Measurements from ENCODE around the gene MAU2. TPM values are rescaled to one million over a fixed set of nuclear protein-coding genes. Genes with fewer than 3 reads are reported as not detected.
"Not testable (repeated sequence)": the region's sequence is repeated elsewhere in the genome, so short reads cannot be mapped to it uniquely, and the experiment has no call there.

The MAU2 gene
- total and polyA plus RNA-seq, 5 experiments from 2014 or later = 20.3 to 172 (median 24.3) TPM

GRCh38 chr19:19381007-19381926 lies 60.6 kb downstream of the MAU2 start:
- Mint-ChIP-seq H3K27ac (no peak overlapping the region), H3K4me3 (no peak overlapping the region), H3K9me3 (no peaks in the 10 kb centered on the region), H3K4me1 (peaks cover 1 to 8% (median 6%) of the 10 kb centered on the region in 4 donors), H3K36me3 (no peaks in the 10 kb centered on the region), H3K27me3 (no peaks in the 10 kb centered on the region)
- no peak for ATAC-seq
- POLR2A ChIA-PET = interaction anchor here (0.6 kb wide), 1 partner anchor 578 kb away, joined by 3 read pairs; no protein-coding TSS in a partner anchor
- DNase-seq = no peak

DNA sequence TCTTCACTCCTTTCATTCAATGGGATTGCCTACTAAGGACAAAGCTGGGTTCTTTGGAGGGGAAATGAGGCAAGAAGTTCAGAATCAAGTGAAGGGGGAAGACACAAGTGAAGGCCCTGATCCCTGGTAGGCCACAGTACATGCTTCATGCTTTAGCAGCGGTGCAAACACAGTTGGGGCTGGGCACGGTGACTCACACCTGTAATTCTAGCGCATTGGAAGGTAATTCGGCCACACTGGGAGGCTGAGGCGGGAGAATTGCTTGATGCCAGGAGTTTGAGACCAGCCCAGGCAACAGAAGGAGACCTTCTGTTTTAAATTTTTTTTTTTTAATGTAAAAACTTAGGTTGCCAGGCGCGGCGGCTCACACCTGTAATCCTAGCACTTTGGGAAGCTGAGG lies 61.5 kb downstream of the MAU2 start:
- no peak overlapping the region for H3K27ac Mint-ChIP-seq

DNA sequence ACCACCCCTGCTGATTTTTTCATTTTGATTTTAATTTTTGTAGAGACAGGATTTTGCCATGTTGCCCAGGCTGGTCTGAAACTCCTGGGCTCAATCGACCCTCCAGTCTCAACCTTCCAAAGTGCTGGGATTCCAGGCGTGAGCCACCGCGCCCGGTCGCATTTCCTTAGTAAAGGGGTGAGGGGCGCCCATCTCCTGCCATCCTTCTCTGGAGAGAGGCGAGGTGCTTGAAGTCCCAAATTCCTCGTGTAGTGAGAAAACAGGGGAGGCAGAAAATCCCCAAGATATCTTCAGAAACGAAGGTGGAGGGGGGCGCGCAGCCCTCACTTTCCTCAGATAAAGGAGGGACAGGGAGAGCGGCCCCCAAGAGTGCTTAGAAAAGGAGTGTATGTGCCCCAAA lies 63.9 kb downstream of the MAU2 start:
- POLR2A ChIA-PET = interaction anchor here (0.5 to 3.0 kb wide), 8 partner anchors 11 to 193 kb away, joined by 3 to 46 read pairs (median 7); partner anchors contain the start of genes BORCS8, GATAD2A, NDUFA13 and RFXANK

More for the DNA sequence above, 61.5 kb downstream of the MAU2 start:
- H3K36me3 Mint-ChIP-seq = no peaks in the 10 kb centered on the region
- peak overlapping the region in 6 of 10 donors; percentile 18 to 48 (median 38) for H3K4me3 Mint-ChIP-seq
- no peaks in the 10 kb centered on the region for H3K27me3 Mint-ChIP-seq
- DNase-seq (no peak), ATAC-seq (no peak)
- POLR2A ChIA-PET = interaction anchor here (0.9 kb wide), 1 partner anchor 9 kb away, joined by 3 read pairs; no protein-coding TSS in a partner anchor
- H3K4me1 Mint-ChIP-seq = peaks cover 7 to 15% (median 12%) of the 10 kb centered on the region in 4 donors
- no peaks in the 10 kb centered on the region for H3K9me3 Mint-ChIP-seq

DNA sequence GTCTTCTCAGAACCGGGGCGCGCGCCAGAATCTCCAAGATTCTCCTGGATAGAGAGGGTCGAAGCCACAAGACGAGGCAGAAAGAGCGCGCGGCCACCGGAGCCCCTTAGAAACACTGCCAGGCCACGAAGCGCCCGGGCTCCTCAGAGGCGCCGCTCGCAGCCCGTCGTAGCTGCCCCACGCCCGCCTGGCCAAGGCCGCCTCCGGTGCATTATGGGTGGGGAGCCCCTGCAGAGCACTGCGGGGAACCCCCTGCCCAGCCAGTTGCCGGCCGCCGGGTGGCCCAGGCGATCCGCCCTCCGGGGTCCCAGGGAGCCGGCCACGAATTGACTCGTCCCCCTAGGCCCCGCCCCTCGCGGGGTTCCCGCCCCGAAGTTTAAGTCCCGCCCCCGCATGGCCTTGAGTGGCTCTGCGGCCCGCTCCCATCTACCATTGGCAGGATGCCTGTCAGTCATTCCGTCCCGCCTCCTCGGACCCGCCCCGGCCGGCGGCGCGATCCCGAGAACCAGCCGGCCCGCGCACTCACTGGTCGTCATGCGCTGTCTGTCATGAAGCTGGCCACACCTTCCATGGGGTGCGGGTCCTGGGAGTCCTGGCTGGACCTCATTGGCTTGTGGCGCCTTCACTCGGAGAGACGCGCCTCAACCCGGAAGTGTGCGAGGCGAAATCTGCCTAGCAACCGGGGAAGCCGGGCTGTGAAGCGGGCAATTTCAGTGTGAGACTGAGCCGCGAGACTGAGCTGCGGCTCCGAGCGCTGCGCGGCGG lies 64.7 kb downstream of the MAU2 start:
- H3K27ac Mint-ChIP-seq = peak overlapping the region; percentile 86 to 96 (median 94)
- POLR2A ChIA-PET = interaction anchor here (0.5 to 3.0 kb wide), 19 partner anchors 10 to 220 kb away, joined by 3 to 46 read pairs (median 3); partner anchors contain the start of genes BORCS8, GATAD2A, MAU2 and NDUFA13
- no peaks in the 10 kb centered on the region for H3K36me3 Mint-ChIP-seq
- H3K4me3 Mint-ChIP-seq = peak overlapping the region; percentile 85 to 100 (median 92)
- ATAC-seq (peak; percentile 90), DNase-seq (peak; percentile 97 to 100 (median 99))
- no peaks in the 10 kb centered on the region for H3K9me3 Mint-ChIP-seq
- H3K4me1 Mint-ChIP-seq = peaks cover 27 to 47% (median 44%) of the 10 kb centered on the region in 4 donors
- H3K27me3 Mint-ChIP-seq = no peaks in the 10 kb centered on the region

More for the DNA sequence above, 63.9 kb downstream of the MAU2 start:
- H3K27me3 Mint-ChIP-seq = no peaks in the 10 kb centered on the region
- H3K27ac Mint-ChIP-seq = peak overlapping the region in 3 of 10 donors; percentile 56 to 95 (median 93)
- ATAC-seq (no peak), DNase-seq (no peak)
- H3K4me3 Mint-ChIP-seq = peak overlapping the region; percentile 79 to 100 (median 92)
- H3K36me3 Mint-ChIP-seq = no peaks in the 10 kb centered on the region
- peaks cover 22 to 39% (median 36%) of the 10 kb centered on the region in 4 donors for H3K4me1 Mint-ChIP-seq
- H3K9me3 Mint-ChIP-seq = no peaks in the 10 kb centered on the region

DNA sequence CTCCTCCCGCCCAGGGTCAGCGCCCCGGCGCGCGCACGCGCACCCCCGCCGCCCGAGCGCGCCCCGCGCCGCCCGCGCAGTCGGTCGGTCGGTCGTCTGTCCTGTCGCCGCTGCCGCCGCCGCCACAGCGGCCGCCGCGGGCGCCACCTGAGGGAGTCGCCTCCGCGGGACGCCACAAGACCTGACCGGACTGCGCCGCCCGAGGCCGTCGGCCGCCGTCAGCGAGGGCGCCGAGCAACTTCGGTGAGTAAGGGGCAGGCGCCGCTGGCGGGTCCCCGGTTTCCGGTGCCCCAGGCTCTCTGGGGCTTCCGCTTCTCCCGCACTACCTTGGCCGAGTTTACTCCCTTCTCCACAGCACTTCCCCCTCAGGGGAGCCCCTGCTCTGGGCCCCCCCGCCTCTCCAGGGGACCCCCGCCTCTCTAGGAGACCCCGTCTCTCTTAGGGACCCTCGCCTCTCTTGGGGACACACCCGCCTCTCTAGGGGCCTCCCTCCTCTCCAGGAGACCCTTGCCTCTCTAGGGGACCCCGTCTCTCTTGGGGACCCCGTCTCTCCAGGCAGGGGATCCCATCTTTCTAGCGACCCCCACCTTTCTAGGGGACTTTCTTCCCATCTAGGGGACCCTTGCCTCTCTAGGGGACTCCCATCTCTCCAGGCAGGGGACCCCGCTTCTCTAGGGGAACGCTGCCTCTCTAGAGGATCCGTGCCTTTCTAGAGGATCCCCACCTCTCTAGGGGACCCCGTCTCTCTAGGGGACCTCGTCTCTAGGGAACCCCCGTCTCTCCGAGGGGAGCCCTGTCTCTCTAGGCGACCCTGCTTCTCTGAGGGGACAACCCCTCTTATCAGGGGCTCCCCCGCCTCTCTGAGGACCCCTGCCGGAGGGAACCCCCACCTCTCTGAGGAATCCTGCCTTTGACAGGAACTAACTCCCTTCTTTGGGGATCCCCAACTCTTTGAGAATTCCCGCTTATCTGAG lies 65.6 kb downstream of the MAU2 start:
- no peaks in the 10 kb centered on the region for H3K27me3 Mint-ChIP-seq
- peaks cover 34 to 54% (median 51%) of the 10 kb centered on the region in 4 donors for H3K4me1 Mint-ChIP-seq
- peak overlapping the region; percentile 88 to 100 (median 93) for H3K4me3 Mint-ChIP-seq
- peak overlapping the region; percentile 84 to 96 (median 94) for H3K27ac Mint-ChIP-seq
- ATAC-seq (peak; percentile 16 to 36), DNase-seq (peak in 8 of 10 donors; percentile 17 to 72 (median 30))
- POLR2A ChIA-PET = interaction anchor here (0.9 to 4.8 kb wide), 15 partner anchors 9 to 220 kb away, joined by 3 to 46 read pairs (median 5); partner anchors contain the start of genes GATAD2A, MAU2, NDUFA13 and SUGP1
- no peaks in the 10 kb centered on the region for H3K36me3 Mint-ChIP-seq
- no peaks in the 10 kb centered on the region for H3K9me3 Mint-ChIP-seq

DNA sequence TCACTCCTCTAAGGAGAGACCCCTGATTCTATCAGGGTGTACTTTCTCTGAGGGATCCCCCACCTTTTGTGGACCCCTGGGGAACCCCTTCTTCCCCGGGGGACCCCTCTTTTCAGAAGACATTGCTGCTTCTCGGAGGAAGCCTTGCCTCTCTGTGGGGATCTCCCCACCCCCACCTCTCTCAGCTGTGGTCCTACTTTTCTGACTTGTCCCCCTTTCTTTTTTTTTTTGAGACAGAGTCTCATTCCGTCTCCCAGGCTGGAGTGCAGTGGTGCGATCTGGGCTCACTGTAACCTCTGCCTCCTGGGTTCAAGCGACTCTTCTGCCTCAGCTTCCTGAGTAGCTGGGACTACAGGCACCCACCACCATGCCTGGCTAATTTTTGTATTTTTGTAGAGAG lies 66.5 kb downstream of the MAU2 start:
- H3K4me3 Mint-ChIP-seq = peak overlapping the region; percentile 88 to 100 (median 93)
- no peak for ATAC-seq
- H3K9me3 Mint-ChIP-seq = no peaks in the 10 kb centered on the region
- H3K36me3 Mint-ChIP-seq = no peaks in the 10 kb centered on the region
- H3K27ac Mint-ChIP-seq = peak overlapping the region in 9 of 10 donors; percentile 86 to 96 (median 93)
- POLR2A ChIA-PET = interaction anchor here (0.6 to 4.8 kb wide), 3 partner anchors 18 to 93 kb away, joined by 3 to 26 read pairs (median 7); partner anchors contain the start of gene GATAD2A
- no peaks in the 10 kb centered on the region for H3K27me3 Mint-ChIP-seq
- H3K4me1 Mint-ChIP-seq = peaks cover 37 to 57% (median 56%) of the 10 kb centered on the region in 4 donors
- no peak for DNase-seq

- POLR2A ChIA-PET = interaction anchor here (0.5 to 4.8 kb wide), 5 partner anchors 10 to 245 kb away, joined by 3 to 26 read pairs (median 4); partner anchors contain the start of genes GATAD2A and TSSK6
- Mint-ChIP-seq H3K4me3 (peak overlapping the region; percentile 88 to 100 (median 93)), H3K27ac (peak overlapping the region; percentile 52 to 96 (median 86)), H3K27me3 (no peaks in the 10 kb centered on the region), H3K4me1 (peaks cover 41 to 66% (median 61%) of the 10 kb centered on the region in 4 donors), H3K36me3 (no peaks in the 10 kb centered on the region), H3K9me3 (no peaks in the 10 kb centered on the region)
- ATAC-seq = no peak
- DNase-seq = no peak
Measured at GRCh38 chr19:19388568-19389555, 68.2 kb downstream of the MAU2 start.

- not testable (repeated sequence) for H3K36me3 Mint-ChIP-seq, H3K9me3 Mint-ChIP-seq, H3K27me3 Mint-ChIP-seq, ATAC-seq, DNase-seq
- POLR2A ChIA-PET = interaction anchor here (0.6 to 4.8 kb wide), 3 partner anchors 10 to 101 kb away, joined by 3 to 26 read pairs (median 5); partner anchors contain the start of gene GATAD2A
- H3K27ac Mint-ChIP-seq = peak overlapping the region in 9 of 10 donors; percentile 53 to 96 (median 88)
- peaks cover 43 to 74% (median 66%) of the 10 kb centered on the region in 4 donors for H3K4me1 Mint-ChIP-seq
- H3K4me3 Mint-ChIP-seq = peak overlapping the region in 9 of 10 donors; percentile 90 to 100 (median 94)
Measured at GRCh38 chr19:19389683-19390082, 69.1 kb downstream of the MAU2 start.

DNA sequence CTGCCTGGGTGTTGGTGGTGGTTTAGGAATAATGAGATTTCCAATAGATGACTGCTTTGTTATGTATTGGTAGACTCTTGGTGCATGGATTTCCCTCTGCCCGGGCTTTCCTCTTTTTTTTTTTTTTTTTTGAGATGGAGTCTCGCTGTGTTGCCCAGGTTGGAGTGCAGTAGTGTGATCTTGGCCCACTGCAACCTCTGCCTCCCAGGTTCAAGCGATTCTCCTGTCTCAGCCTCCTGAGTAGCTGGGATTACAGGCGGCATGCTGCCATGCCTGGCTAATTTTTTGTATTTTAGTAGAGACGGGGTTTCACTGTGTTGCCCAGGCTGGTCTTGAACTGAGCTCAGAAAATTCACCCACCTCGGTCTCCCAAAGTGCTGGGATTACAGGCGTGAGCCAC lies 73.7 kb downstream of the MAU2 start:
- H3K9me3 Mint-ChIP-seq, DNase-seq, ATAC-seq, H3K27me3 Mint-ChIP-seq, H3K36me3 Mint-ChIP-seq: not testable (repeated sequence)
- H3K4me1 Mint-ChIP-seq = peaks cover 27 to 73% (median 51%) of the 10 kb centered on the region in 4 donors
- peak overlapping the region in 8 of 10 donors; percentile 25 to 90 (median 74) for H3K27ac Mint-ChIP-seq
- POLR2A ChIA-PET = interaction anchor here (0.6 to 3.8 kb wide), 6 partner anchors 11 to 1642 kb away, joined by 3 to 22 read pairs (median 5); partner anchors contain the start of genes GATAD2A and ZNF14
- peak overlapping the region in 7 of 10 donors; percentile 28 to 72 (median 60) for H3K4me3 Mint-ChIP-seq
